IMR-90 (cell line): ENCODE measurements around the gene CMBL.

Experiments
- BHLHE40 ChIP-seq: fragments of 150-350 bp; IDR thresholded peaks from 2 replicates; pipeline ENCODE4 v1.6.1; 2016; ENCODE audit warnings: mild to moderate bottlenecking, low read depth, low read length
- CEBPB ChIP-seq: IDR thresholded peaks from 2 replicates; pipeline ENCODE4 v1.6.1; 2012; ENCODE audit warnings: low read depth, low read length, improper control_type of control experiment
- POLR2A ChIP-seq: IDR thresholded peaks from 2 replicates; pipeline ENCODE4 v1.6.1; 2012; ENCODE audit warnings: mild to moderate bottlenecking, low read depth, low read length
- USF2 ChIP-seq: fragments of 150-350 bp; IDR thresholded peaks from 2 replicates; pipeline ENCODE4 v1.6.1; 2017; ENCODE audit warnings: mild to moderate bottlenecking, antibody characterized with exemption, low read length, low read depth
- TF ChIP-seq, protein P1 (sequence below): conservative IDR thresholded peaks from 2 replicates; pipeline ENCODE4 v1.5.1; 2012; ENCODE audit warnings: mild to moderate bottlenecking, low read depth, low read length, improper control_type of control experiment
- TF ChIP-seq, protein P2 (sequence below): fragments of 150-350 bp; IDR thresholded peaks from 2 replicates; pipeline ENCODE4 v1.6.1; 2016; ENCODE audit warnings: low read depth, mild to moderate bottlenecking, low read length, moderate library complexity, borderline replicate concordance

DNA sequence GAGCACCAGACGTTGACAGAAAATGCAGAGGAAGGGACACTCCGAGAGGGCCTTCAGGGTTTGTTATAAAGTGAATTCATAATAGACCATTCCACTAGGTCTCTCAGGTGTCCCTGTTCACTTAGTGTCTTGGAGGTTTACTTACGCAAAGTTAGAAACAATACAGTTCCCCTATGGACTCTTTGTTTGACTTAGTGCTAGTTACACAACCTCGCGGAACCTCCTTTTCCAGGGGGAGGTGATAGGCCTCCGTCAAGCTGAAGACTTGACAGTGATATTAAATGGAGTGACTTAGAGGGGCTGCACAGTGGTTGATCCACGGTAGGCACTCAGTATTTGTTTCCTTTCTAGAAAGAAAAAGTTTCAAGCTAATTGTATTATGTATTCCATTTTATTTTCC lies 56.3 kb downstream of the CMBL start:
- TF ChIP-seq, protein P1, sequence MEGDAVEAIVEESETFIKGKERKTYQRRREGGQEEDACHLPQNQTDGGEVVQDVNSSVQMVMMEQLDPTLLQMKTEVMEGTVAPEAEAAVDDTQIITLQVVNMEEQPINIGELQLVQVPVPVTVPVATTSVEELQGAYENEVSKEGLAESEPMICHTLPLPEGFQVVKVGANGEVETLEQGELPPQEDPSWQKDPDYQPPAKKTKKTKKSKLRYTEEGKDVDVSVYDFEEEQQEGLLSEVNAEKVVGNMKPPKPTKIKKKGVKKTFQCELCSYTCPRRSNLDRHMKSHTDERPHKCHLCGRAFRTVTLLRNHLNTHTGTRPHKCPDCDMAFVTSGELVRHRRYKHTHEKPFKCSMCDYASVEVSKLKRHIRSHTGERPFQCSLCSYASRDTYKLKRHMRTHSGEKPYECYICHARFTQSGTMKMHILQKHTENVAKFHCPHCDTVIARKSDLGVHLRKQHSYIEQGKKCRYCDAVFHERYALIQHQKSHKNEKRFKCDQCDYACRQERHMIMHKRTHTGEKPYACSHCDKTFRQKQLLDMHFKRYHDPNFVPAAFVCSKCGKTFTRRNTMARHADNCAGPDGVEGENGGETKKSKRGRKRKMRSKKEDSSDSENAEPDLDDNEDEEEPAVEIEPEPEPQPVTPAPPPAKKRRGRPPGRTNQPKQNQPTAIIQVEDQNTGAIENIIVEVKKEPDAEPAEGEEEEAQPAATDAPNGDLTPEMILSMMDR: no peak
- TF ChIP-seq, protein P2, sequence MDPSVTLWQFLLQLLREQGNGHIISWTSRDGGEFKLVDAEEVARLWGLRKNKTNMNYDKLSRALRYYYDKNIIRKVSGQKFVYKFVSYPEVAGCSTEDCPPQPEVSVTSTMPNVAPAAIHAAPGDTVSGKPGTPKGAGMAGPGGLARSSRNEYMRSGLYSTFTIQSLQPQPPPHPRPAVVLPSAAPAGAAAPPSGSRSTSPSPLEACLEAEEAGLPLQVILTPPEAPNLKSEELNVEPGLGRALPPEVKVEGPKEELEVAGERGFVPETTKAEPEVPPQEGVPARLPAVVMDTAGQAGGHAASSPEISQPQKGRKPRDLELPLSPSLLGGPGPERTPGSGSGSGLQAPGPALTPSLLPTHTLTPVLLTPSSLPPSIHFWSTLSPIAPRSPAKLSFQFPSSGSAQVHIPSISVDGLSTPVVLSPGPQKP: no peak
- TF ChIP-seq USF2: no peak
- no peak for TF ChIP-seq POLR2A
- TF ChIP-seq CEBPB: no peak
- TF ChIP-seq BHLHE40: no peak
